Endothelial cell of umbilical vein (primary cell): ENCODE measurements around the gene OR4E1. TPM values are rescaled to one million over a fixed set of nuclear protein-coding genes. Genes with fewer than 3 reads are reported as not detected.
"Not testable (repeated sequence)": the region's sequence is repeated elsewhere in the genome, so short reads cannot be mapped to it uniquely, and the experiment has no call there.

ENCODE experiments used
- BruUV-seq: library from RNA; stranded (reverse); fragments of 400-500 nt; replicated peaks from 2 replicates; lab custom pipeline; 2021; lab: Mats Ljungman, UMichigan
- CTCF ChIA-PET: fragments of 300-600, 350-600 bp; sonication (Branson Sonifier 250); formaldehyde crosslinking; loops from one replicate; lab custom pipeline; 2021; ENCODE audit warnings: antibody characterized with exemption, inconsistent platforms; lab: Charles Lee
- POLR2A ChIA-PET: fragments of 300-600, 350-600 bp; sonication (Branson Sonifier 250); formaldehyde crosslinking; loops from one replicate; lab custom pipeline; 2021; ENCODE audit warnings: antibody characterized with exemption, inconsistent platforms; lab: Charles Lee
- DNase-seq: peaks from one replicate; pipeline ENCODE4 v3.0.0-alpha.2; 2011; ENCODE audit warnings: low read depth, low spot score
- FAIRE-seq: peaks from 2 replicates; lab custom pipeline; 2011; peaks lifted over from hg19 to GRCh38; lab: Jason Lieb, UNC
- H2AFZ ChIP-seq: 2 replicates; pipeline ENCODE4 v1.6.0; 2012; ENCODE audit warnings: low read depth, low read length, control low read depth, inconsistent platforms
- H3K27ac ChIP-seq: 2 replicates; pipeline ENCODE4 v1.5.1; 2011; ENCODE audit warnings: low read depth, mild to moderate bottlenecking, control low read depth, low read length, moderate library complexity; ENCODE audit not compliant: insufficient read depth
- H3K27me3 ChIP-seq, 2 experiments: 2 replicates each; pipeline versions ENCODE4 v1.6.0 to v1.6.1; 2011; ENCODE audit warnings: low read length in 2 of 2, mixed read lengths in 1 of 2; ENCODE audit not compliant: control insufficient read depth in 2 of 2, insufficient read depth in 2 of 2
- H3K36me3 ChIP-seq, 2 experiments: 2 replicates in 1 of 2; 3 replicates in 1 of 2; pipeline ENCODE4 v1.5.1; 2011; ENCODE audit warnings: low read length in 2 of 2, mild to moderate bottlenecking in 1 of 2, moderate library complexity in 1 of 2; ENCODE audit not compliant: control insufficient read depth in 2 of 2, insufficient read depth in 2 of 2; ENCODE audit errors: extremely low read depth in 1 of 2
- H3K4me1 ChIP-seq: 3 replicates; pipeline ENCODE4 v1.5.1; 2011; ENCODE audit warnings: mild to moderate bottlenecking, low read length; ENCODE audit not compliant: control insufficient read depth, insufficient read depth; ENCODE audit errors: extremely low read depth
- H3K4me2 ChIP-seq: 2 replicates; pipeline ENCODE4 v1.6.1; 2011; ENCODE audit warnings: low read length, control low read depth, mixed read lengths; ENCODE audit not compliant: insufficient read depth
- H3K4me3 ChIP-seq, 3 experiments: fragments of 200-600 bp in 1 of 3; sonication (generic), shearing (Covaris generic) in 1 of 3; replicated peaks in 1 of 3; 2 replicates each; pipeline ENCODE4 v1.5.1; 2011 to 2016; ENCODE audit warnings: control low read depth in 3 of 3, low read length in 3 of 3, mild to moderate bottlenecking in 2 of 3, inconsistent platforms in 1 of 3, low read depth in 1 of 3, moderate library complexity in 1 of 3; ENCODE audit not compliant: insufficient read depth in 1 of 3
- H3K79me2 ChIP-seq: 2 replicates; pipeline ENCODE4 v1.6.0; 2012; ENCODE audit warnings: low read length, inconsistent platforms; ENCODE audit not compliant: control insufficient read depth, insufficient read depth
- H3K9ac ChIP-seq: replicated peaks from 2 replicates; pipeline ENCODE3; 2011; ENCODE audit warnings: low read length, control low read depth; ENCODE audit not compliant: insufficient read depth; ENCODE audit errors: extremely low read depth
- H3K9me1 ChIP-seq: replicated peaks from 3 replicates; pipeline ENCODE4 v1.6.0; 2011; ENCODE audit warnings: mild to moderate bottlenecking, low read length; ENCODE audit not compliant: control insufficient read depth, insufficient read depth; ENCODE audit errors: extremely low read depth
- H3K9me3 ChIP-seq: replicated peaks from 2 replicates; pipeline ENCODE4 v1.5.1; 2012; ENCODE audit warnings: low read length, inconsistent platforms; ENCODE audit not compliant: control insufficient read depth, insufficient read depth
- H4K20me1 ChIP-seq: replicated peaks from 2 replicates; pipeline ENCODE3; 2011; ENCODE audit warnings: mild to moderate bottlenecking, low read length; ENCODE audit not compliant: control insufficient read depth, insufficient read depth; ENCODE audit errors: extremely low read depth
- EZH2 ChIP-seq: IDR thresholded peaks from 2 replicates; pipeline ENCODE4 v1.6.1; 2012; ENCODE audit warnings: borderline replicate concordance, low read depth, mild to moderate bottlenecking, moderate library complexity, low read length, inconsistent platforms; ENCODE audit not compliant: severe bottlenecking
- FOS ChIP-seq: IDR thresholded peaks from 2 replicates; pipeline ENCODE4 v1.6.1; 2011; ENCODE audit warnings: mild to moderate bottlenecking, low read length, moderate library complexity, borderline replicate concordance; ENCODE audit not compliant: insufficient read depth
- GATA2 ChIP-seq: IDR thresholded peaks from 2 replicates; pipeline ENCODE4 v1.7.0; 2011; ENCODE audit warnings: low read depth, mild to moderate bottlenecking, moderate library complexity, mixed read lengths, low read length; ENCODE audit not compliant: insufficient read length, insufficient read depth
- JUN ChIP-seq: IDR thresholded peaks from 2 replicates; pipeline ENCODE4 v1.6.1; 2011; ENCODE audit warnings: borderline replicate concordance, low read depth; ENCODE audit not compliant: insufficient read length, insufficient read depth
- MYC ChIP-seq: IDR thresholded peaks from one replicate; pipeline ENCODE4 v1.6.1; 2011; ENCODE audit warnings: mild to moderate bottlenecking, low read depth, low read length
- POLR2A ChIP-seq: IDR thresholded peaks from 2 replicates; pipeline ENCODE4 v1.6.1; 2012; ENCODE audit warnings: low read depth, mild to moderate bottlenecking, control low read depth, low read length
- POLR2AphosphoS5 ChIP-seq: IDR thresholded peaks from 2 replicates; pipeline ENCODE4 v1.6.1; 2012; ENCODE audit warnings: low read depth, mild to moderate bottlenecking, control low read depth, low read length, moderate library complexity; ENCODE audit not compliant: insufficient read depth
- dilution Hi-C: fragments of 300-500 bp; cut with MboI; formaldehyde crosslinking; loops from one replicate; pipeline ENCODE4 v1.15.0; 2019; ENCODE audit warnings: low sequenced_read_pairs; ENCODE audit not compliant: extremely low pct_ligation_motif_present
- intact Hi-C: fragments of 100-400 bp; cut with micrococcal nuclease; formaldehyde crosslinking; loops from one replicate; pipeline ENCODE4 v1.10.0; 2022
- polyA plus RNA-seq, 4 experiments: library from polyadenylated mRNA; depleted of rRNA in 3 of 4; stranded (reverse) in 3 of 4; unstranded in 1 of 4; fragments of >200 nt; gene quantifications; 2 replicates each; pipeline versions ENCODE4 v1.2.1 to v1.2.3, GENCODE V29; 2011 to 2012; ENCODE audit warnings: missing spikeins in 1 of 4
- total RNA-seq: library from RNA; stranded (reverse); gene quantifications from 2 replicates; pipeline ENCODE4 v1.2.3, GENCODE V29; 2021
- TF ChIP-seq, protein P1 (sequence below), 2 donors: IDR thresholded peaks; 1 replicate in 1 of 2; 2 replicates in 1 of 2; pipeline ENCODE4 v1.5.1; 2011; ENCODE audit warnings: low read length in 2 of 2, mild to moderate bottlenecking in 2 of 2, moderate library complexity in 2 of 2, control low read depth in 1 of 2, inconsistent platforms in 1 of 2, low read depth in 1 of 2; ENCODE audit not compliant: insufficient read depth in 1 of 2; ENCODE audit errors: extremely low read depth in 1 of 2
- TF ChIP-seq, protein P2 (sequence below): IDR thresholded peaks from 2 replicates; pipeline ENCODE4 v1.6.1; 2011; ENCODE audit not compliant: insufficient read depth, insufficient read length

The OR4E1 gene
- total and polyA plus RNA-seq, 2 donors (not counting 3 experiments of a cell fraction or from before 2014, with no cell fraction given) = not detected

DNA sequence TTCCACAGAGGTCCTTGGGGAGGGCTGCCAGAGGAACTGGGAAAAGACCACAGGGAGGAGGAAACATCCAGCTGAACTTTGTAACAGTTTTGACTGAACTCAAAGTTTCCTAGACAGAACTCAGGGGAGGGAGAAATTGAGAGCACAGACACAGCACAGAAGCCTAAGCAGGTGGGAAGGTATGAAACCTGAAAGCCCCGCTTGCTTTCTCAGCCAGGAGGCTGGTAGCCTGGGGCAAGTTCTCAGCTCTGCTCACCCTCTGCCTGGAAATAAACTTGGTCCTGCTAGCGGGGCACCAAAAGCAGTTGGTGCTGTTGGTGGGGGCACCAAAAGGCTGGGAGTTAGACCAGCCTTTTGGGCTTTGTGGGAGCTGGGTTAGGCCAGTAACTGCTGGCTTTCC lies 25.9 kb upstream of the OR4E1 start:
- FAIRE-seq = no peak
- no peaks in the 10 kb centered on the region for H3K79me2 ChIP-seq
- no peak overlapping the region for H3K27ac ChIP-seq
- no peak overlapping the region for H3K4me2 ChIP-seq
- peaks cover 2 to 4% of the 10 kb centered on the region in 2 experiments for H3K27me3 ChIP-seq
- BruUV-seq = no TSS peak
- no peaks in the 10 kb centered on the region for H3K4me1 ChIP-seq
- no peak overlapping the region for H2AFZ ChIP-seq
- intact Hi-C loops = no loop called here
- dilution Hi-C loops = no loop called here
- no peak for TF ChIP-seq POLR2A
- TF ChIP-seq JUN = no peak
- TF ChIP-seq, protein P1, sequence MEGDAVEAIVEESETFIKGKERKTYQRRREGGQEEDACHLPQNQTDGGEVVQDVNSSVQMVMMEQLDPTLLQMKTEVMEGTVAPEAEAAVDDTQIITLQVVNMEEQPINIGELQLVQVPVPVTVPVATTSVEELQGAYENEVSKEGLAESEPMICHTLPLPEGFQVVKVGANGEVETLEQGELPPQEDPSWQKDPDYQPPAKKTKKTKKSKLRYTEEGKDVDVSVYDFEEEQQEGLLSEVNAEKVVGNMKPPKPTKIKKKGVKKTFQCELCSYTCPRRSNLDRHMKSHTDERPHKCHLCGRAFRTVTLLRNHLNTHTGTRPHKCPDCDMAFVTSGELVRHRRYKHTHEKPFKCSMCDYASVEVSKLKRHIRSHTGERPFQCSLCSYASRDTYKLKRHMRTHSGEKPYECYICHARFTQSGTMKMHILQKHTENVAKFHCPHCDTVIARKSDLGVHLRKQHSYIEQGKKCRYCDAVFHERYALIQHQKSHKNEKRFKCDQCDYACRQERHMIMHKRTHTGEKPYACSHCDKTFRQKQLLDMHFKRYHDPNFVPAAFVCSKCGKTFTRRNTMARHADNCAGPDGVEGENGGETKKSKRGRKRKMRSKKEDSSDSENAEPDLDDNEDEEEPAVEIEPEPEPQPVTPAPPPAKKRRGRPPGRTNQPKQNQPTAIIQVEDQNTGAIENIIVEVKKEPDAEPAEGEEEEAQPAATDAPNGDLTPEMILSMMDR (IDR thresholded peaks at IDR 0.05; ENCODE audit: extremely low read depth in 1 of 2, insufficient read depth in 1 of 2, low read depth in 1 of 2, low read length in 2 of 2) = no peak
- no peak for TF ChIP-seq POLR2AphosphoS5
- TF ChIP-seq MYC = no peak
- TF ChIP-seq EZH2 = no peak
- TF ChIP-seq, protein P2, sequence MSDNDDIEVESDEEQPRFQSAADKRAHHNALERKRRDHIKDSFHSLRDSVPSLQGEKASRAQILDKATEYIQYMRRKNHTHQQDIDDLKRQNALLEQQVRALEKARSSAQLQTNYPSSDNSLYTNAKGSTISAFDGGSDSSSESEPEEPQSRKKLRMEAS = no peak
- TF ChIP-seq FOS = no peak
- no peak for TF ChIP-seq GATA2
- no peaks in the 10 kb centered on the region for H3K9me3 ChIP-seq
- no peaks in the 10 kb centered on the region for H4K20me1 ChIP-seq
- H3K4me3 ChIP-seq = no peak overlapping the region
- H3K9me1 ChIP-seq = no peaks in the 10 kb centered on the region
- no peak for DNase-seq
- POLR2A ChIA-PET = no interaction called here
- CTCF ChIA-PET = no interaction called here
- H3K36me3 ChIP-seq = no peaks in the 10 kb centered on the region
- H3K9ac ChIP-seq = no peak overlapping the region

DNA sequence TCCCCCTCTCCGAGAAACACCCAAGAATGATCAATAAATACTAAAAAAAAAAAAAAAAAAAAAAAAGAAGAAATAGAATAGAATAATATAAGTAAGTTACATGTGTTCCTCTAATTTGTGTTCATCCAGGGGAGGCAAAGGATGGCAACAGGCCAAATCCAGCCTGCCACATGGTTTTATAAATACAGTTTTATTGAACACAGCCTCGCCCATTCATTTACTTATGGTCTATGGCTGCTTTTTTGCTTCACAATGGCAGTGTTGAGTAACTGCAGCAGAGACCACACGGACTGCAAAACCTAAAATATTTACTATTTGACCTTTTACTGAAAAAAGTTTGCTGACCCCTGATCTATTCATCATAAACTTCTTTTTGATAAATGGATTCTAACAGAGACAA lies 24.9 kb upstream of the OR4E1 start:
- H3K9me1 ChIP-seq, POLR2A ChIA-PET, CTCF ChIA-PET, H2AFZ ChIP-seq, H3K9ac ChIP-seq, H3K27me3 ChIP-seq, H3K4me1 ChIP-seq, H3K27ac ChIP-seq, BruUV-seq, H3K36me3 ChIP-seq, H4K20me1 ChIP-seq, dilution Hi-C loops, H3K4me3 ChIP-seq, FAIRE-seq, H3K9me3 ChIP-seq, intact Hi-C loops, H3K79me2 ChIP-seq, H3K4me2 ChIP-seq, DNase-seq: not testable (repeated sequence)

DNA sequence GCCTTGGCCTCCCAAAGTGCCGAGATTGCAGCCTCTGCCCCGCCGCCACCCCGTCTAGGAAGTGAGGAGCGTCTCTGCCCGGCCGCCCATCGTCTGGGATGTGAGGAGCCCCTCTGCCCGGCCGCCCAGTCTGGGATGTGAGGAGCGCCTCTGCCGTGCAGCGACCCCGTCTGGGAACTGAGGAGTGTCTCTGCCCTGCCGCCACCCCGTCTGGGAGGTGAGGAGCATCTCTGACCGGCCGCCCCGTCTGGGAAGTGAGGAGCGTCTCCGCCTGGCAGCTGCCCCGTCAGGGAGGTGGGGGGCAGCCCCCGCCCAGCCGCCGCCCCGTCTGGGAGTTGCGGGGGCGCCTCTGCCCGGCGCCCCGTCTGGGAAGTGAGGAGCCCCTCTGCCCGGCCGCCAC lies 24.0 kb upstream of the OR4E1 start:
- H3K27me3 ChIP-seq, H2AFZ ChIP-seq, H3K9ac ChIP-seq, H3K9me1 ChIP-seq, BruUV-seq, H3K4me1 ChIP-seq, H3K9me3 ChIP-seq, dilution Hi-C loops, H3K4me2 ChIP-seq, intact Hi-C loops, DNase-seq, POLR2A ChIA-PET, H3K27ac ChIP-seq, H4K20me1 ChIP-seq, H3K36me3 ChIP-seq, H3K4me3 ChIP-seq, FAIRE-seq, H3K79me2 ChIP-seq: not testable (repeated sequence)
- CTCF ChIA-PET = interaction anchor here (1.0 kb wide), 1 partner anchor 14 kb away, joined by 4 read pairs; no protein-coding TSS in a partner anchor
